Immature natural killer cell (primary cell): ENCODE data around the gene SERGEF. TPM values are rescaled to one million over a fixed set of nuclear protein-coding genes. Genes with fewer than 3 reads are reported as not detected.

ENCODE experiments used
- DNase-seq, 3 donors: peaks; one replicate each; pipeline ENCODE4 v3.0.0; 2022; ENCODE audit warnings: mixed read lengths in 1 of 3
- H3K27ac Mint-ChIP-seq, 6 donors: one replicate each; pipeline ENCODE4 v1.8.0; 2020; ENCODE audit warnings: mixed read lengths in 6 of 6, mild to moderate bottlenecking in 5 of 6, inconsistent platforms in 4 of 6, moderate library complexity in 3 of 6
- H3K27me3 Mint-ChIP-seq, 3 donors: one replicate each; pipeline ENCODE4 v1.8.0; 2020 to 2021; ENCODE audit warnings: low read depth in 3 of 3, mild to moderate bottlenecking in 3 of 3, mixed read lengths in 3 of 3, moderate library complexity in 3 of 3, inconsistent platforms in 1 of 3
- H3K36me3 Mint-ChIP-seq, 3 donors: one replicate each; pipeline ENCODE4 v1.8.0; 2020; ENCODE audit warnings: mixed read lengths in 3 of 3, inconsistent platforms in 2 of 3, mild to moderate bottlenecking in 2 of 3
- H3K4me1 Mint-ChIP-seq, 2 donors: one replicate each; pipeline ENCODE4 v1.8.0; 2020; ENCODE audit warnings: inconsistent platforms in 2 of 2, mild to moderate bottlenecking in 2 of 2, mixed read lengths in 2 of 2, moderate library complexity in 1 of 2
- H3K4me3 Mint-ChIP-seq, 5 donors: one replicate each; pipeline ENCODE4 v1.8.0; 2020; ENCODE audit warnings: mild to moderate bottlenecking in 5 of 5, mixed read lengths in 5 of 5, inconsistent platforms in 3 of 5, moderate library complexity in 3 of 5
- H3K9me3 Mint-ChIP-seq, 6 donors: one replicate each; pipeline ENCODE4 v1.8.0; 2020; ENCODE audit warnings: mild to moderate bottlenecking in 6 of 6, mixed read lengths in 6 of 6, inconsistent platforms in 4 of 6, moderate library complexity in 3 of 6
- polyA plus RNA-seq, 3 donors: library from polyadenylated mRNA; unstranded; fragments of 300-500 nt; fragmentation: Illumina TruSeq; gene quantifications; one replicate each; pipeline ENCODE4 v1.2.3, GENCODE V29; 2021

Gene SERGEF
- polyA plus RNA-seq, 3 donors from 2014 or later = 52.0 to 104 (median 68.3) TPM

DNA sequence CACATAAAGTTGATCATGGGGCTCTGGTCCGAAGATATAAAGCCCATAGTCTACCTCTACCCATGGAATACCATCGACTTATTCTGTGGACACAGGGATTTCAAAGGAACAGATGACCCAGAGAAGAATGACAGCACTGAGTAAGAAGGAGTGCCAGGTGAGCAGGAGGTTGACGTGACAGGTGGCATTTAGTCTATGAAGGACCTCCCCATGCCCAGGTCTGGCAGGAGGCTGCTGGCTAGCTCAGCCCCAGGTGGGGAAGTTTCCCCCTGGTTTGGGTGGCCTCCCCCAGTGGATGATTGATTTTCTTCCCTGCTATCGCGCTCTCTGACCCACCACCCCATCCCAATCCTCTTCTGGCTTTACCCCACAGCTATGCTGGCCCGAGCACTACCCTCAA, 239.2 kb downstream of the SERGEF start:
- Mint-ChIP-seq H3K36me3 (no peaks in the 10 kb centered on the region), H3K27me3 (peaks cover 0 to 3% (median 0%) of the 10 kb centered on the region in 3 donors), H3K9me3 (no peaks in the 10 kb centered on the region), H3K27ac (no peak overlapping the region), H3K4me3 (no peak overlapping the region), H3K4me1 (no peaks in the 10 kb centered on the region)
- DNase-seq = no peak

DNA sequence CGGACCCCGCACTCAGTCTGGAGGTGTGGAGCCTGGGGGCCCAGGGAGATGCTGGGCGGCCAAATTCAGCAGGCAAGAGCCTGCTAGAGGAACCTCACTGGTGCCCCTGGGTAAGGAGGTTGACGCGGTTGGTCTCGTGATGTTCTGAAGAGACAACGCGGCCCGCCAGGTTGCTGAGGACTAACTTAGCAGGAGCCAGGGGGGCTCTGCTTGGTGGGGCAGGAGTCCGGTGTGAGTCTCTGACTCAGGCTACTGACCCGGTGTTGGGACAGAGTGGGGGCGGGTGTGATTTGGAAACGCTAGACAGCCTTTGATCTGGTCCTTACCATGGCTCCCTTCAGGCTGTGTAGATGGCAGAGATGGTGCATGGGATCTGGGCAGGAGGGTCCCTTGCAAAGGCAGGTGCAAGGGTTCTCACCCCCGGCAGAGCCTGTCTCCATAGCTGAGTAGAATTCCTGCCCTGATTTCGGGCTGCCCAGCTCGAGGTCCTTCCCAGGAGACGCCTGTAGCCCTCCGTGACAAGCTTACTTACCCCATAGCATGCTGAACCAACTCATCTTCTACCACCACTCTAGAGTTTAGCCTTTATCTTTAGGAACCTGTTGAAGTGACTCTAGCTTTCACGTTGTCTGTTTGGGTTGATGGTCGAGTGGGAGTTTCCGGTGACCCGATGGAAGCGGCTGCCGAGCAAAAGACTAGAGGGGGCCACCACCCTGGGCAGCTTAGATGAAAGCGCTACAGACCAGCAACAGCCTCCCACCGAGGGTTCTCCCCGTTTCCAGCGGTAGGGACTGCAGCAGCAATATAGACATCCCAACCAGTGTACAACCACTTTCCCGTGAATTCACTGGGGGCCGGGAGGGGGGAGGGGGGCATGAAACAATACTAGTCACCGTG, 239.9 kb downstream of the SERGEF start:
- Mint-ChIP-seq H3K9me3 (no peaks in the 10 kb centered on the region), H3K36me3 (no peaks in the 10 kb centered on the region), H3K27ac (no peak overlapping the region), H3K4me3 (no peak overlapping the region), H3K27me3 (peaks cover 0 to 3% (median 0%) of the 10 kb centered on the region in 3 donors), H3K4me1 (no peaks in the 10 kb centered on the region)
- no peak for DNase-seq

DNA sequence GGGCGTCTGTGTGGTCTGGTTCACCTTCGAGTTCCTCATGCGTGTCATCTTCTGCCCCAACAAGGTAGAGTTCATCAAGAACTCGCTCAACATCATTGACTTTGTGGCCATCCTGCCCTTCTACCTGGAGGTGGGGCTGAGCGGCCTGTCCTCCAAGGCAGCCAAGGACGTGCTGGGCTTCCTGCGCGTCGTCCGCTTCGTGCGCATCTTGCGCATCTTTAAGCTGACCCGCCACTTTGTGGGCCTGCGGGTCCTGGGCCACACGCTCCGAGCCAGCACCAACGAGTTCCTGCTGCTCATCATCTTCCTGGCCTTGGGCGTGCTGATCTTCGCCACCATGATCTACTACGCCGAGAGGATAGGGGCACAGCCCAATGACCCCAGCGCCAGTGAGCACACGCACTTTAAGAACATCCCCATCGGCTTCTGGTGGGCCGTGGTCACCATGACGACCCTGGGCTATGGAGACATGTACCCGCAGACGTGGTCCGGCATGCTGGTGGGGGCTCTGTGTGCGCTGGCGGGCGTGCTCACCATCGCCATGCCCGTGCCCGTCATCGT, 240.9 kb downstream of the SERGEF start:
- no peak overlapping the region for H3K4me3 Mint-ChIP-seq
- H3K4me1 Mint-ChIP-seq = no peaks in the 10 kb centered on the region
- peaks cover 0 to 3% (median 0%) of the 10 kb centered on the region in 3 donors for H3K27me3 Mint-ChIP-seq
- DNase-seq = no peak
- no peaks in the 10 kb centered on the region for H3K36me3 Mint-ChIP-seq
- no peak overlapping the region for H3K27ac Mint-ChIP-seq
- no peaks in the 10 kb centered on the region for H3K9me3 Mint-ChIP-seq

DNA sequence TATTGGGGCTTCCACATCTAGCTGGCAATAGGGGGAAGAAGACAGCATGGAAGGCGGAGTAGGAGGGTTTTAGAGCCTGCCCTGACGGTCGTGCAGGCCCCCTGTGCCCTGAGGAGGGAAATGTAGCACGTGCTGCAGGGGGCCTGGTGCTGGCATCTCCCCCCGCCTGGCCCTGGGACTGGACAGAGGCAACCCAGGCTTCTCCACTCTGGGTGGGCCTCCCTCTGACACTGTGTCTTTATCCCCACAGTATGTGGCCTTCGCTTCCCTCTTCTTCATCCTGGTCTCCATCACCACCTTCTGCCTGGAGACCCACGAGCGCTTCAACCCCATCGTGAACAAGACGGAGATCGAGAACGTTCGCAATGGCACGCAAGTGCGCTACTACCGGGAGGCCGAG, 241.4 kb downstream of the SERGEF start:
- no peak for DNase-seq
- no peak overlapping the region for H3K27ac Mint-ChIP-seq

DNA sequence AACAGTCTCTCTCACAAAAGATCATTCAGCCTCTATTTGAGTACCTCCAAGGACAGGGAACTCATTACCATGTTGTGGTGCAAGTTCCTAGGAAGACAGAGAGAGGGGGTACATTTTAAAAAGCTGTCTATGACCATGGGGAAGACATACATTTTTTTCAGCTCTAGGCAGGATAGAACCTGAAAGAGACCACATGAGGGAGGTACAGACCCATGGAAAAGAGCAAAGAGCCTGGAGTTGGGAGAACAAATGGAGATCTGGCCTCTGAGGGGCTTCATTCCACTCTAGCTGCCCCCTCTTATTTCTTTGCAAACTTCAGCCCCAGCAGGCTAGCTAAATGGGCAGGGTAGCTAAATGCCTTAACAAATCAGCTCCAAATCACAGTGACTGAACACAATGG, 241.9 kb downstream of the SERGEF start:
- peaks cover 0 to 3% (median 0%) of the 10 kb centered on the region in 3 donors for H3K27me3 Mint-ChIP-seq
- no peaks in the 10 kb centered on the region for H3K36me3 Mint-ChIP-seq
- H3K4me3 Mint-ChIP-seq = no peak overlapping the region
- no peaks in the 10 kb centered on the region for H3K9me3 Mint-ChIP-seq
- no peak for DNase-seq
- no peak overlapping the region for H3K27ac Mint-ChIP-seq
- H3K4me1 Mint-ChIP-seq = no peaks in the 10 kb centered on the region

More for the DNA sequence above, 241.4 kb downstream of the SERGEF start:
- Mint-ChIP-seq H3K27me3 (peaks cover 0 to 3% (median 0%) of the 10 kb centered on the region in 3 donors), H3K9me3 (no peaks in the 10 kb centered on the region), H3K4me1 (no peaks in the 10 kb centered on the region), H3K36me3 (no peaks in the 10 kb centered on the region), H3K4me3 (no peak overlapping the region)

DNA sequence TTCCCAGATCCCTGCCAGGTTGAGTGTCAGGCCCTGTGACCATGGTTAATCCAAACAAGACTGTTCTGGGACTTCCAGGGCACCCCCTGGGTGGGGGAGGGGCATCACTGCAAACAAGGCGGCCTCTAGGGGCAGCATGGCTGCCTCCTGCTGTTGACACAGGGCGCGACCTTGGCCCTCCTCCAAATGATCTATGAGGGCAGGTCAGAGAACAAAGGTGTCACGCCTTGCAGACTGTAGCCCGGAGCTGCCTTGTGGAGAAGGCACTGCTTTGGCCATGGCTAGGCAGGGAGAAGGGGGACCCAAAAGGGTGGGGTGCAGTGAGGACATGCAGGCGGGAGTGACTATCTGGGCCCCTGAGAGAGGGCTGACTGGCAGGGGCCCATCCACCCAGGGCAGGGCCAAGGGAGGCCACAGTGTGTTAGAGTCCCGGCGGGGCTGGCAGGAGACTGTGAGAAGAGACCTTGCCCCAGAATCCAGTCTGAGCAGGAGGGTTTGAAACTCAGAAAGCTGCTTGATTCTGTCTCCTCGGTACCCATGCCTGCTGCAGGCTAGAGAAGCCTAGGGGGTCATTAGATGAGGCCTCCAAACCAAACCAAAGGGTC, 242.7 kb downstream of the SERGEF start:
- Mint-ChIP-seq H3K27ac (peak overlapping the region in 1 of 6 donors; percentile 7), H3K9me3 (no peaks in the 10 kb centered on the region), H3K36me3 (no peaks in the 10 kb centered on the region), H3K4me3 (no peak overlapping the region), H3K4me1 (no peaks in the 10 kb centered on the region), H3K27me3 (peaks cover 0 to 3% (median 0%) of the 10 kb centered on the region in 3 donors)
- no peak for DNase-seq

DNA sequence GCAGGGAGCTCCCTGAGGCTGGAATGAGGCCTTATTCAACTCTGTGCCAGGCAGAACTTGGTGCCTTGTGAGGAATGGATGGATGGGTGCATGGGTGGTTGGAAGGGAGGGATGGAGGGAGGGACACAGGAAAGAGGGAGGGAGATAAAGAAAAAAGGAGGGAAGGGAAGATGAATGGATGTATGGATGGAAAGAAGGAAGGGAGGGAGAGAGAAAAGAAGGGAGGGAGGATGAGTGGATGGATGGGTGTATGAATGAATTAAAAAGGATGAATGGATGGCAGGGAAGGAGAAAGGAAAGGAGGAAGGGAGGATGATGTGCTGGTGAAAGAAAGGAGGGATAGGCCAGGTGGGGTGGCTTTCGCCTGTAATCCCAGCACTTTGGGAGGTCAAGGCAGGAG, 243.6 kb downstream of the SERGEF start:
- DNase-seq = no peak
- Mint-ChIP-seq H3K9me3 (no peaks in the 10 kb centered on the region), H3K36me3 (no peaks in the 10 kb centered on the region), H3K27me3 (peaks cover 0 to 3% (median 0%) of the 10 kb centered on the region in 3 donors), H3K4me1 (no peaks in the 10 kb centered on the region), H3K4me3 (no peak overlapping the region), H3K27ac (no peak overlapping the region)

DNA sequence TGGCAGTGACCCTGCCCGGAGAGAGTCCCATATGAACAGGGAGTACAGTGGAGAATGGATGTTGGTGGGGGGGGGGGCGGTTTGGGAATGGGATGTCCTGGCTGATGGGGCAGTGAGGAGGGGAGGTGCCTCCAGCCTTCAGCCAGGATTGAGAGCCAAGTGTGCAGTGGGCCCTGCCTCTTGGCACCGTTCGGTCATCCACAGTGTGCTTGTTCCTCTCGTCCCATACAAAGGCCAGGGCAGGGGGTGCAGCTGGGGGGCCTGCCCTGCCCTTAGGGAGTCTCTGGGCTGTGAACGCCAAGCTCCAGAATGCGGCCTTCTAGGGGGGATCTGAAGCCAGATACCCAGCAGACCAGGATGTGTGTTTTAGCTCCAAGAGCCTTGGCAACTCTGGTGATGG, 244.3 kb downstream of the SERGEF start:
- Mint-ChIP-seq H3K27ac (no peak overlapping the region), H3K4me3 (no peak overlapping the region), H3K4me1 (no peaks in the 10 kb centered on the region), H3K27me3 (peaks cover 0 to 1% (median 0%) of the 10 kb centered on the region in 3 donors), H3K9me3 (no peaks in the 10 kb centered on the region), H3K36me3 (no peaks in the 10 kb centered on the region)
- DNase-seq = no peak

DNA sequence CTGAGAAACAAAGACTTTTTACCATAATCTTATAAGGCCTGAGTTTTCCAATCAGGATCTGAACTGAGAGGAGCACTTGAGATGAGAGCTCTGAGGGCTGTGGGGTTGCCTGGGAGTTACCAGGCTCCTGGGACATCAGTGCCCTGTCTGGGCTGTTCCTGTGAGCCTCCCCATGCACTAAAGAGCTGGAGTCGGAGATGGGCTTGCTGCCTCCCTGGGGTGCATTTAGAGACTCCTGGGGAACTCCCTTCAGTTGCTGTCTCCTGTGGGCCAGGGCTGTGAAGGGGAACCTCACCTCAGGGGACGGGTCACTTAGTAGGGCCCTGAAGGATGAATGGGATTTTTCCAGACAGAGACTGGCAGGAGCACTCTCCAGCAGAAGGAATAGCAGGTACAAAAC, 244.9 kb downstream of the SERGEF start:
- Mint-ChIP-seq H3K27me3 (peaks cover 0 to 1% (median 0%) of the 10 kb centered on the region in 3 donors), H3K4me1 (no peaks in the 10 kb centered on the region), H3K36me3 (no peaks in the 10 kb centered on the region), H3K4me3 (no peak overlapping the region), H3K27ac (no peak overlapping the region), H3K9me3 (no peaks in the 10 kb centered on the region)
- no peak for DNase-seq

DNA sequence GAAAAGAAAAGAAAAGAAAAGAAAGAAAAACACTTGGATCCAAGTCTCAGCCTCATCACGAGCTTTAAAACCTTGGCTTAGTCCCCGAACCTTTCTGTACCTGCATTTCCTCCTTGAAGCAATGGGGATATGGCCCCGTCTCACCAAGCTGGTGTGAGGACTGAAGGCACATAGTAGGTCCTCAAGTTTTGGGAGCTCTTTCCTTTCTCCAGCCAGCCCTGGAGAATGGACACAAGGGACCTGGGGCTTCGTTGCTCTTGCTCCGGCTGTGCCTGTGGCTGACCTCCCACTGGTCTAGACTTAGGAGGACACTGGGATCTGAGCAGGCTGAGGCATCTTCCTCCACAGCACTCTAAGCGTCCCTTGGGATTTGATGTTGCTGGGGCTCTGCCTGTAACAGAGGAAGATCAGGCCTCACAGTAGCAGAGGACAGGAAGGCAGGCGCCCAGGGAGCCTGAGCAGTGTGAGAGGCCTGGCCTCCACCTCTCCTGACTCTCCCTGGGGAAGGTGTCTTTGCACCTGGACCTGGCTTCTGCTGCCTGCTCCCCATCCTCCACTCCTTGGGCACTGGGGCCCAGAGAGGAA, 245.5 kb downstream of the SERGEF start:
- no peak for DNase-seq
- H3K4me1 Mint-ChIP-seq = no peaks in the 10 kb centered on the region
- H3K36me3 Mint-ChIP-seq = no peaks in the 10 kb centered on the region

DNA sequence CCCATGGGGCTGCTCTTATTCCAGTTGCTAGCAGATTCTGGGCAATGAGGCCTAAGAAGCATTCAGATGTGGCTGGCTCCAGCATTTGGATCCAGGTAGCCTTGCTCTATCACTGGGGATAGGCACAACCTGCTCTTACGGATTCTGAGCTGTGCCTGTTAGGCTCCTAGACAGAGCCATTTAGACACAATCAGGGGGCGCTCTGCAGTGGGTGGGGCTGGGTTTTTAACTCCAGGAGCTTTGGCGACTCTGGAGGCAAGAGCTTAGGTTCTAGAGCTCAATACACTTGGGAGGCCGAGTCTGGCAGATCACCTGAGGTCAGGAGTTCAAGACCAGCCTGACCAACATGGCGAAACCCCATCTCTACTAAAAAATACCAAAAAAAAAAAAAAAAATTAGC, 246.3 kb downstream of the SERGEF start:
- no peak overlapping the region for H3K27ac Mint-ChIP-seq
- no peaks in the 10 kb centered on the region for H3K4me1 Mint-ChIP-seq
- no peak overlapping the region for H3K4me3 Mint-ChIP-seq
- H3K9me3 Mint-ChIP-seq = no peaks in the 10 kb centered on the region
- peaks cover 0 to 1% (median 0%) of the 10 kb centered on the region in 3 donors for H3K27me3 Mint-ChIP-seq
- H3K36me3 Mint-ChIP-seq = no peaks in the 10 kb centered on the region
- DNase-seq = no peak

More for the DNA sequence above, 245.5 kb downstream of the SERGEF start:
- no peaks in the 10 kb centered on the region for H3K9me3 Mint-ChIP-seq
- no peak overlapping the region for H3K4me3 Mint-ChIP-seq
- H3K27ac Mint-ChIP-seq = no peak overlapping the region
- peaks cover 0 to 1% (median 0%) of the 10 kb centered on the region in 3 donors for H3K27me3 Mint-ChIP-seq

DNA sequence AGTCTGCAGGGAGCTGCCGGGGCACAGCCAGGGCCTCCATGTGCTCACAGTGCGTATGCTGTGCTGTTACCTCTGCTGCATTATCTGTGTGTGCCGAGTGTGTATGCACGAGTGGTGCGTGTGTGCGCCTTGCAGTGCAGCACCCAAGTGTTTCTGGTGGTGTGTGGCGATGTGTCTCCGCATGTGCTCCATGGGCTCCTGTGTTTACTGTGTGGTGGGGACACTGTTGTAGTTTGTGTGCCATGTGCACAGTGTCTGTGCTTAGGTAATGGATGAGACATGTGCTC, 246.8 kb downstream of the SERGEF start:
- no peak for DNase-seq
- Mint-ChIP-seq H3K27me3 (peaks cover 0 to 1% (median 0%) of the 10 kb centered on the region in 3 donors), H3K9me3 (no peaks in the 10 kb centered on the region), H3K4me3 (no peak overlapping the region), H3K4me1 (no peaks in the 10 kb centered on the region), H3K27ac (no peak overlapping the region), H3K36me3 (no peaks in the 10 kb centered on the region)

DNA sequence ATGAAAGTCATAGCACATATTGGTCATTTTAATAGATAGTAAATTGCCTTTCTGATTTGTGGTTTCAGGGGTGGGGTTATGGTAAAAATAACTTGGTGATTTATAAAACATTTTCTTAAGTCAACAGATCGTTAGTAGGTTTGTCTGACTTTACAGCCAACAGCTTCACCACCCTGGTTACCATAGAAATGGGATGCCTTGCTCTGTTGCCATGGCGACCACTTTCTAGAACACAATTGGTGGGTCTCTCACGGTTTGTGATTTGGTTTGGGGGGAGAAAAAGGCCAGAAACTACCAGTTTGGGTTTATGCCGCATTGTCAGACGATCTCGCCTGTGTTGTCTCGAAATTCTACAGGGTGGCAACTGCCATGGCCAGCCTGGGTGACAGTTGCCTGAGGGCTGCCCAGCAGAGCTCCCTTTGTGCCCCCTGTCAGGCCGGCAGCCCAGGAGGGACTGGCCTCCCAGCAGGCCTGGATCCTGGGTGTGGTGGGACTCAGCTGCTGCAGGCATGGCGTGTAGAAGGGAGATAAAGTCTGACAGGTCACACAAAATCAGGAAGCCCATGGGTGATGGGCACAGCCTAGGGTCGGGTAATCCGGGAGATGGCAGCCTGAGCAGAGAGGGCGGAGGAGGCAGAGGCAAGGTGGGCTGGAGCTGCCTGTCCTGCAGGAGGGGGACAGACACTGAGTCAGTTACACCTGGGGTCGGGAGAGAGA, 247.3 kb downstream of the SERGEF start:
- Mint-ChIP-seq H3K4me1 (no peaks in the 10 kb centered on the region), H3K36me3 (no peaks in the 10 kb centered on the region), H3K27me3 (peaks cover 0 to 1% (median 0%) of the 10 kb centered on the region in 3 donors), H3K27ac (no peak overlapping the region), H3K9me3 (no peaks in the 10 kb centered on the region), H3K4me3 (no peak overlapping the region)
- DNase-seq = no peak
